ENCODE data around the gene DCN. TPM values are rescaled to one million over a fixed set of nuclear protein-coding genes. Genes with fewer than 3 reads are reported as not detected.
A peak's percentile ranks its signal among the peaks of the same experiment; 100 is the strongest.

Gene DCN, protein sequence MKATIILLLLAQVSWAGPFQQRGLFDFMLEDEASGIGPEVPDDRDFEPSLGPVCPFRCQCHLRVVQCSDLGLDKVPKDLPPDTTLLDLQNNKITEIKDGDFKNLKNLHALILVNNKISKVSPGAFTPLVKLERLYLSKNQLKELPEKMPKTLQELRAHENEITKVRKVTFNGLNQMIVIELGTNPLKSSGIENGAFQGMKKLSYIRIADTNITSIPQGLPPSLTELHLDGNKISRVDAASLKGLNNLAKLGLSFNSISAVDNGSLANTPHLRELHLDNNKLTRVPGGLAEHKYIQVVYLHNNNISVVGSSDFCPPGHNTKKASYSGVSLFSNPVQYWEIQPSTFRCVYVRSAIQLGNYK
- total RNA-seq (2014; rRNA removed; shearing (Covaris generic)), result 7.5 and 10.3 TPM in 2 replicates

DNA sequence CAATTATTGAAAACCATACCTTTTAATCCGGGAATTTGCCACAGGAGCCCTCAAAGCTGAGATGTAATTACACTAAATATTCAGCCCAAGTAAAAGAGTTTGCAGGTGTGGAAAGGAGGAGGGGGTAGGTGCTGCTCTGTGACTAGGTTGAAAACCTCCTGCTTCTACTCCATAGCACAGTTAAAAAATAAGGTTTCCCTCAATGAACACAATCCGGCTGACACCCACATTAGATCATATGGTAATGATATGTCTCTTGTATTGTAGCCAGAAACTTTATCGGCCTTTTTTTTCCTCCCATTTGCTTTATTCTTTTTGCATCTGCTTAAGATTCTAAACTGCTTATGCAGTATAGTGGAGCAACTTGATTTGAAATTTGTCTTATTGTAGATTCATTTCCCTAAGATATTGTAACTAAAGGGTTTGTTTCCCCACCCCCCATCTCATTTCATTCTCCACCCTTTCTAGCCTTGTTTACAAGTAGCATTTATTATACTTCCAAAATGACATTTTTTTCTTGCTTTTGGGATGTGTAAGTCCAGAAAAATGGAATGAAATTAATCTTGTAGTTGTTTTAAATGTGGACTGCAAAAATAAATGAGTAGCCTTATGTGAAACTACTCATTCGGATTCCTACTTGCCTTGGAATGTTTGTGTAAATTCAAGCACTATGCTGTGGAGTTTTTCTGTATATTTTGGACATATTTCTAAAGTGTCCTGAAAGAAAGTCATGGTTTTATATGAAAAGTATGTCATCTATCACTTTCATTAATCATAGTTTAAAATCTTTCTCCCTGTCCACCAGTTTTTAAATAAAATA lies at the start of gene DCN:
DCN (minus strand) TSS at position 182 of the 820 bp plus-strand sequence. CDS start 4,265 bp downstream, outside the sequence.
- no peak for DNase-seq (ENCODE audit: low read depth)

DNA sequence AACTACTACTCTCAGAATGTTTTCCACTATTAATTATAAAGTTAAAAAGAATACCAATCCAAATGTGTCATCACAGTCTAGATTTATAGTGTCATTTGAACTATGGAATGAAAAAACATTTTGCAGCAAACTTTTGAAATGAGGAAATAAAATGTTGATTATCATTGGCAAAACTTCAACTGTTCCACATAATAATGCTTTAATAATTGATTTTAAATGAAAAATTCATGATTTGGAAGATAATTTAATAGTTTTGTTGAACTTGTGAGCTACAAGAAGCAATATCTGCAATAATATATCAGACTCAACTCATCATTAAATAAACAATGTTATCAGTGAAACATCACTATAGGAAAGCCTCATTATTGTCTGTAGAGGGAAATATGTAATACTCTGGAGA lies 48.2 kb upstream of the DCN start:
- no peak for DNase-seq (ENCODE audit: low read depth)

DNA sequence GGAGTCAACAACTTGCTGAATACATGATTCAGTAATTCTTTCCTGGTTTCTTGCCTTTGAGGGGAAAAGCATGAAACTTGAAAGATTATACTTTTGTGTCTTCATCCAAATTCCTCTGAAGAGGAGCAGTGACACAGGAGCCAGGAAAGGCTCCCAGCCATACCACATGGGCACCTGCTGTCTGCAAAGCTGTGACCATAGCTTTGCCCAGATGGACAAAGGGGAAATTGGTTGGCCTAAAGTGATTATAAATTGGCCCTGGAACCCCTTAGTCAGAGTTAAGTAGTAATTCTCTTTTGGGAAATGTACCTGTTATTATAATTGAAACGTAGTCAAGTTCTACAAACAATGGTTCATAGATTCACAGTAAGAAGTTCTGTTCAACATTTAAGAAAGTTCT lies 44.3 kb upstream of the DCN start:
- no peak for DNase-seq (ENCODE audit: low read depth)

DNA sequence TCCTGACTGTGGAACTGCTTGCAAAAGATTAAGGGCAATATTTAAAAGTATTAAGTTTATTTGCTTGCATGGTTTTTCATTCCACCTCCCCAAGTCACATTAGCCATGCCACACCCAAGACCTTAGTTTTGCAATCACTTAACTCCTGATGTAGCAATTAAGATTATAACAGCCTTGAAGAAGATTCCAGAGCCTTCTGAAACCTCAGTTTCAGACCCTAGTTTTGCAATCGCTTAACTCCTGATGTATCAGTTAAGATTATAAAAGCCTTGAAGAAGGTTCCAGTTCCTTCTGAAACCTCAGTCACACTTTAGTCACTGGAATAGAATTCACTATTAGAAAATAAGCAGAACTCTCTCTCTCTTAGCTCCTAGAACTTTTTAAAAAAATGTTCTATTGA lies 42.7 kb upstream of the DCN start:
- no peak for DNase-seq (ENCODE audit: low read depth)

DNA sequence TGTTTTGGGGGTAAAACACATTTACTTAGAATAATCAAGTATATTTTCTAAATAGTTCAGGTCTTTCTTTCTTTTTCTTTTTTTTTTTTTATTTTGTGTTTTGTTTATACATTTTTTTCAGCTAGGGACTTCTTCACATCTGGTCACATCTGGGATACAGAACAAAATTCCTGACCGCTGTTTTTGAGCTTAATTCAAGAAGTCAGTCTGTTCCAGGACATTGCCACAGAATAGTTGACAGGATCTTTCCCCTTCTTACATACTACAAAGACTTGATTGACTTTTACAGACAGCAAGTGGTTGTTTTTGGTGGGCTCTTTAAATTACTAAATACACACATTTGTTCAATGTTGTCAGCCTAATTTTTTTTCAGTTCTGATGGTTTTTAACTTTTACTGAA lies 41.8 kb upstream of the DCN start:
- no peak for DNase-seq (ENCODE audit: low read depth)

DNA sequence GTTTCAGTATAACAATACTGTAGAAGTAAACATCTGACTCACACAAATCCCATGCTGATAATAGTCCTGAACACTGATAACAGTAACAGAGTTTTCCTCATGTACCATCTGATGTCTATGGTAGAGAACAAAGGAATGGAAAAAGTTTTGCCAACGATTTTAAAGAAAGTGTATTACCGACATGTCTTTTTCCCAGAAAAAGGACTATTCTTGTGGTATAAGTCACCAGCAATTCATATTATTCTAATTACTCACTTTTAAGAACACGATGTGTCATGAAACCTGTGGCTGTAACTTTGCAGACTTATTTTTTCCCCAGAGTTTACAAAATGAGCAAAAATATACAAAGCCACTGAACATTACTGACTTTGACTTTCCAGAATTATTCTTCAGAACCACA lies 40.1 kb upstream of the DCN start:
- DNase-seq (ENCODE audit: low read depth), result peak; percentile 26

DNA sequence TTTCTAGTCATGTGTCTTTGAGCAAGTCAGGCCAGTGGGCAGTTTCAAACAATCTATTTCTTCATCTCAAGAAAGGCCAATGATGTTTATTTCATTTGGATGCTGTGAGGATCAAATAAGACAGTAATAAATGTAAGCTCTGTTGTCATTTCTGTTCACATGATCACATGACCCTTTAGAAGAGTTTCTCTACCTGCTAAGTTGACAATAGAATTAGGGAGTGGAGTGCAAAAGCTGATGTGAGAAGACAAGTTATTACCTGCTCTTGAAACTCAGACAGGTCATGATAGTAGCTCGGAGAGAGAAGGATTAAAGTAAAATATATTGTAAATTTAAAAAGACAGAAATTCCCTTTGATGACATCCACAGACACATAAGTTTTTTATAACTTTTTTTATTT lies 37.3 kb upstream of the DCN start:
- no peak for DNase-seq (ENCODE audit: low read depth)

DNA sequence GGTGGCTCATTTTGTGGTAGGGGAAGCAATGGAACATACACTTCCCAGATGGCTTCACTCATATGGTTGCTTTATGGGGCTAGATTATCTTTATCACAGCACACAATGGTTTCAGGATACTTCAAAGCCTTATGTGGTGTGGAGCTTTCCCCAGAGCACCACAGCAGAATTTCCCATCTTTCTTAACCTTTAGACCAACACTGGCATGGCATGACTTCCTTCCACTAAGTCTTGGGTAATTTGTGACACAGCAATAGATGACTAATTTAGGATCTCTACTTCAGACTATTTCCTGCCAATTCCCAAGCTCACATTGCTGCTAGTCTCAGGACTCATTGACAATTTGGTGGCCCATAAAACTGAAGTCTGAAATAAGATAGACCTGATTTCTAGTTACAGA lies 36.9 kb upstream of the DCN start:
- peak; percentile 47 for DNase-seq (ENCODE audit: low read depth)

DNA sequence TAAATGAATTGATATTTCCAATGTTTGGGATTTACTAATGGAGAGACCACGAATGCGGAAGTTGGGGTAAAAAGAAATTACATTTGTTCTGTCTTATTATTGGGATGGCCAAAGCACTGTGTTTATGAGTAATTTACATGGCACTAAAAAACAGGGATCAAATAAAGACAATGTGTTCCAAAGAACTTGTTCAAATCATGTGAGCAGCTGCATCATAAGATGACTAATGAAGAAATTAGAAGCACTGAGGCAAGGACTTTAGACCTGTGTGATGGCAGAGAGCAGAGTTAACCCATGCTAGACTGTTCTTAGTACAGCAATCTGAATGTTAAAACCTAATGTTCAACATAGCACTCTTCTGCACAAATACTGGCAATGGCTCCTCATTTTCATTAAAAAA lies 34.3 kb upstream of the DCN start:
- no peak for DNase-seq (ENCODE audit: low read depth)

DNA sequence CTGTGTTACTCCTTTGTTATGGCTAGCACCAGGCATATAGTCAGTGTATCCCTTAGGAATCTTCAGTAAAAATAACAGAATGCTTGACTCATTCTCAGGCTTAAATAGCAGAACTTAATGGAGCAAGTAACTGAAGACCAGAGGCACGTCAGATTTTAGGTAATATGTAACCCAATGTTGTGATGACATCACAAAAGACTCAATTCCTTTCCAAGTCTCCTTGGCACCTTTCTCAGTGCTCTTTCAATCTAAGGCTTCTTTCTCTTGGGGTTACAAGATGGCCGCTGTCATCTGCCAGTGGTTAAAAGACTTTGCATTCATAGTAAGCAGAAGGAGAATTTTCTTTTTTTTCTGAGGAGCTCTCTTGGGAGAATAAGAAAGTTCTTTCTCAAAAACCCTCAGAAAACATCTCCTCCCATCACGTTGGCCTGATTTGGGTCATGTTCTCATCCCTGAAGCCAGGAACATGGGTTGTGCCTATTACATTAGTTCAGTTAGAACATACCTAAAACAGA lies 33.4 kb upstream of the DCN start:
- DNase-seq (ENCODE audit: low read depth), result no peak

DNA sequence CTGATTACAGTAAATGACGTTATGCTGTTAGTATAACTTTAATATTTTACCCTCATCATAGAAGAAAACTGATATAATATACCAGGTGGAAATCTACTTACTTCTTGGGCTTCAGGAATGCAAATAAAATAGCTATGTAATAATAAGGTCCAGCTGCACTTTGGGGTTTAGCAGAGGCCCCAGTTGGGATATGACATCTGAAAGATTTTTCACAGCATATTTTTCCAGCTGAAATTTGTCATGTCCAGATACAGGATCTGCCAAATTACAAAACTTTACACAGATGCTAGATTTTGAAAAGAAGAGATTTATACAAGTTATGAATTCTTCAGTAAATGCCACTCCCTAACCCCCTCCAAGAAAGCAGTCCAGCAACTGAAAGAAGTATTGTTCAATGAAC lies 29.2 kb upstream of the DCN start:
- no peak for DNase-seq (ENCODE audit: low read depth)

DNA sequence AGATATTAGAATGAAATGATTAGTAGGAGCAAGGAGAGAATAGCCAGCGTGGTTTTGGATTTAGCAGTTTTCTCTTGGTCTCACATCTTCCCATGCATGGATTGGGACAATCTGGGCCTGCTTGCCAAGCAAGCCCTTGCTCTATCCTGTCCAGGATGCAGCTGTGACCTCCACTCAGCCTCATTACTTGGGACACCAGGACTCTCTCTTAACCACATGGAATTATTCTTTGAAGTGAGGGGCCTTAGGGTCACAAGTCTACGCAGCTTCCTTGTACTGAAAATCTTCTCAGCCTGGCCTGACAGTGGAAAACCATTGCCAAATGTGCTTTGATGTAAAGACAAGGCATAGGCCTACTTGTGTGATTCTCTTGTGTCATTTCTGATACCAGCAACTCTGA lies 28.0 kb upstream of the DCN start:
- DNase-seq (ENCODE audit: low read depth), result peak; percentile 25

DNA sequence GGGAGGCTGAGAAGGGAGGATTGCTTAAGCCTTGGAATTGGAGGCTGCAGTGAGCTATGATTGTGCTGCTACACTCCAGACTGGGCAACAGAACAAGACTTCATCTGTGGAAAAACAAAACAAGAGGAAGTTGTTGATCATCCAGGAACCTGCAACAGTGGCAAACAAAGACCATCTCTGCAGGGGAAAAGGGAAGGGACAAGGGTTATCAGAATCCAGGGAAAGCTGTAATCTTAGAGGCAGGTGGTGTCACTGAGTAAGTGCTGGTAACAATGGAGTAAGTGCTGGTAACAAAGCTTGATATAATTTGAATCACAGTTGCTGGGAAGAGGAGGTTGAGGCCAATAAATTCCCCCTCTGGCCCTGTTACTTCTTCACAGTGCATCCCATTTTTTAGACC lies 27.5 kb upstream of the DCN start:
- no peak for DNase-seq (ENCODE audit: low read depth)

DNA sequence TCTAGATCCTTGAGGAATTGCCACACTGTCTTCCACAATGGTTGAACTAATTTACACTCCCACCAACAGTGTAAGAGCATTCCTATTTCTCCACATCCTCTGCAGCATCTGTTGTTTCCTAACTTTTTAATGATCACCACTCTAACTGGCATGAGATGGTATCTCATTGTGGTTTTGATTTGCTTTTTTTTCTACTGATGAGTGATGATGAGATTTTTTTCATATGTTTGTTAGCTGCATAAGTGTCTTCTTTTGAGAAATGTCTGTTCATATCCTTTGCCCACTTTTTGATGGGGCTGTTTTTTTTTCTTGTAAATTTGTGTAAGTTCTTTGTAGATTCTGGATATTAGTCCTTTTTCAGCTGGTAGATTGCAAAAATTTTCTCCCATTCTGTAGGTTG lies 24.7 kb upstream of the DCN start:
- peak; percentile 10 for DNase-seq (ENCODE audit: low read depth)

DNA sequence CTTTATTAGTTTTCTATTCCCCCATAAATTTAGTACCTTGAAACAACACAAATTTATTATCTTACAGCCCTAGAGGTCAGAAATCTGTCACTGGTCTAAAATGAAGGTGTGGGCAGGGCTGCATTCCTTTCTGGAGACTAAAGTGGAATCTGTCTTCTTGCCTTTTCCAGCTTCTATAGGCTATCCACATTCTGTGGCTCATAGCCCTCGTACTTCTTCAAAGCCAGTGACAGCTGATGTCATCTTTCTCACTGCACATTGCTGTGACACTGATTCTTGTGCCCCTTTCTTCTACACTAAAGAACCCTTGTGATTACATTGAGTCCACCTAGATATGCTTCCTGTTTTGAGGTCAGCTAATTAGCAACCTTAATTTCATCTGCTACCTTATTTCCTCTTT lies 23.2 kb upstream of the DCN start:
- DNase-seq (ENCODE audit: low read depth), result no peak

DNA sequence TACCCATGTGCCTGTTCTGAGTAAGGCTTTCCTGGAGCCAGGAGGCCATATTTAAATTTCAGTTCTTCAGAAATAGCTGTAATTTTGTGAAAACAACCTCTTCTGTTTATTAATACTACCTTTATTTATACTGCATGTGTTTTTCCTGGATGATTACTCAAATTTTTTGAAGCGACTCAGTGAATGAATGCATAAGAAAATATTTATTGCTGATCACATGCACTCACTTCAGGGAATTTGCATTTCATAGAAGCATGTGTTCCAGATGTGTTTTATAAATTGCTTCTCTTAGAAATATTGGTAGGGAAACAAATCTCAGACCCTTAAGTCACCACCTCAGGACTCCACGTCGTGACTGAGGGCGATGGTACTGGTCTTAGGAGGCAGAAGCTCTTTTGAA lies 21.8 kb upstream of the DCN start:
- no peak for DNase-seq (ENCODE audit: low read depth)

DNA sequence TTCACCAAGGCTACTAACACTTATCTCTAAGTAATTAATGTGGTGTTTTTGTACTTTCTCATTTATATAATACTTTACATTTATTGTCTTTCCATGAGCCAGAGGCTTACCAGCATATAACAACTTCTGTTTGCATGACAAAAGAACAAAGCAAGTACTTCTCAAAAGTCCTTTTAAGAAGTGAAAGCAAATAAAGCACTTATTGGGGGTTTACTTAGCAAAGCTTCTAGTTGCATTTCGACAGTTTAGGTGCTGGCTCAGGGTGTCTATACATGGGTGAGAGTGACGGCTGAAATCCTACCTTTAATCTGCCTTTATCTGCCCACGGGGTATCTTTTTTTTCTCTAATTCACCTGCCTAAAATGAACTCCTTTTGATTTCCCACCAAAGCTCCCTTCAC lies 21.0 kb upstream of the DCN start:
- DNase-seq (ENCODE audit: low read depth), result no peak

DNA sequence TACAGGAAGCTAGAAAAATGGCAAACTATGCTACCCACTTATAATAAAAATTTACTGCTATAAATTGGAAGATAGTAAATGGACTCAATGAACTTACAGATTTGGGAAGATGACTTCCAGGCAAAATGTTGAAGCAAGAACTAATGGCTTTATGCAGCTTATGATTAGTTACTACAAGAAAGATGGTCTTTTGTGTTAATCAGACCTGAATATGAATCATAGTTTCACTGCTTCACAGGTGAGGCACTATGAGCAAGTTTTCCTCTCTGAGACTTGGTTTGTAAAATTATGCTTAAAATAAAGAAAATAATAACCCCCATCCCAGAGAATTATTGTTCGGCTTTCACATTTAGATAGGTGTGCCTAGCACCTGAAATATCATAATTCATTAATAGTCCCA lies 19.8 kb upstream of the DCN start:
- DNase-seq (ENCODE audit: low read depth), result no peak

DNA sequence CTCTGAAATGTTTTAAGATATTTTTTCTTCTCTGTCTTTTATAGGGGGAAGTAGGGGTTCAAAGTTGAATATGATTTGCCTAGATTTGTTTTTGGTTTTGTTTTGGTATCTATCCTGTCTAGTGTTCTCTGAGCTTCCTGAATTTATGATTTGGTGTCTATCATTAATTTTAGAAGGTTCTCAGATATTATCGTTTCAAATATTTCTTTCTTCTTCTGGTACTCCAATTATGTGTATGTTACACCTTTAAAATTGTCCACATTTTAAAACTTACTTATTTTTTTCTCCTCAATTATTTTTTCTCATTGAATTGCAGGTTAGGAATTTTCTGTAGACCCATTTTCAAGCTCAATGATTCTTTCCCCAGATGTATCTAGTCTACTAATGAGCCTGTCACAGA lies 13.8 kb upstream of the DCN start:
- no peak for DNase-seq (ENCODE audit: low read depth)

DNA sequence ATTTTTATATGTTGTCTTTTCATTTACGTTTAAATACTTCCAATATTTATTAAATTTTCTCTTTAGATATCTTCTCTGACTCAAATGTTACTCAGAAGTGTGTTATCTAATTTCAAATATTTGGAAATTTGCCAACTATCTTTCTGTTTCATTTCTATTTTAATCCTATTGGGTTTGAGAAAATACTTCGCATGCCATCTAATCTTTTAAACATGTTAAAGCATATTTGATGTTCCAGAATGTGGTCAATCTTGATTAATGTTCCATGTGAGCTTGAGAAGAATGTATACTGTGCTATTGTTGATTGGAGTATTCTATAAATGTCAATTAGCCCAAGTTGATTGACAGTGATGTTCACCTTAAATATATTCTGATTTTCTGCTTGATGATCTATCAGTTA lies 11.9 kb upstream of the DCN start:
- no peak for DNase-seq (ENCODE audit: low read depth)

DNA sequence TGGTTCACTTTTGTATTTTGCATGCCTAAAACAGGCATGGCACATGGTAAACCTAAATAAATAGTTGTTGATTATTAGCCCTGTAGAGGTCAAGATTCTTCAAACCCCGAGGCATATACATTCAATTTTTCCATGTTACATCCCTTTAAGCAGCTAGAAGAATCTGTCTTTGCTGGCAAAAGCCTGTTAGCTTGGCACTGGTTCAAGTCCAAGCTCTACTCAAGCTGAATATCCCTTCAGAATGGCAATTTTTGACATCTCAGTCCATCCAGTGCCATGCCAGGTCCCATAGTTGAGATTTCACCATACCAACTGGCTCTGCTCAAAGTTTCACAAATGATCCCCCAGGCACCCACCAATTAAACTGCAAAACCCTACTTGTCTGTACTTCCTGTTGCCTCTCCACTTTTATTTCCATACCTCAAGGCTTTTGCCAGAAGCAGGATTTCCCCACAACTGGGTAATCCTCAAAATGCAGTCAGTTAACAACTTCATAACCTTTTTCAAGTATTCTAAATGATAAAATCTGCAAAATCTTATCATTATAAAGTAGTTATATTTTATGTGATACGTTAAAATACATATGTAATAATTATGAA lies 9.0 kb upstream of the DCN start:
- DNase-seq (ENCODE audit: low read depth), result no peak

DNA sequence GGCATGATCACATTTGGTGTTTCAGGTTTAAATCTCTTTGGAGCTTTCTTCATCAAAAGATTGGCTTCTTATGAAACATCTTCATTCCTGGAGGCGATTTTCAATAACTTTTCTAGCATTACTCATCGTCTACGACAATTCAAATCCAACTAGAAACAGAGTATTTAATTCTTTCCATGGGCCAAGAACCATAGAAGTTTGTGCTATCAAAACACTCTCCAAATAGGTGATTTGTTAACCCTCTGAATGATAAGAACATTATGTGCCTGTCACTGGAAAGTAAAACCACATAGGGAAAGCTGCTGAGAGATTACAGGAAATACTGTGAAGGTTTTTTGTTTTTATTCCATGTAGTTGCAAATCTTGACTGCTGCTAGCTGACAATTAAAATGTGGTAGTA lies 6.9 kb upstream of the DCN start:
- DNase-seq (ENCODE audit: low read depth), result peak; percentile 31

DNA sequence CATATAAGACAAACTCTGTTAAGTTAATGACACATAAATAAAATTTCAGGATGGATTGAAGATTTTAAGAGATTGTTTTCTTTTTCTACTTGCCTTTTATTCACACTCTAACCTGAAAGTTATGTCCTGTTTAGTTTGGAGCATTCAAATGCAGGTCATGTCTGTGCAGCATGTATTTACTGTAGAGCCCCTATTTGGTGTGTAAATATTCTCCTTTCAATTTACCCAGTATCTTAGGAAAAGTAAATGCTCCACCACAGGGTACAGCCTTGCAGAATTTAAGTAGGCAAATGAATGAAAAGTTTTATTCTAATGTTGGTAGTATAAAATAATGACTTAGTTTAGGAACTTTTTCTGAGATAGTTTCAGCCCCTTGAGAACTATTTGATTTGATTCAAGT lies 6.2 kb upstream of the DCN start:
- DNase-seq (ENCODE audit: low read depth), result no peak

All from RPMI7951 (cell line).